GM23338 (cell line): ENCODE measurements around the gene IRF5. TPM values are rescaled to one million over a fixed set of nuclear protein-coding genes. Genes with fewer than 3 reads are reported as not detected.
A peak's percentile ranks its signal among the peaks of the same experiment; 100 is the strongest.

ENCODE experiments used
- ATAC-seq: fragments of 200-7000 bp; cut with Tn5 transposase; 3 replicates; pipeline ENCODE4 v1.9.1; 2020
- DNase-seq: peaks from one replicate; pipeline ENCODE4 v3.0.0-alpha.2; 2015; ENCODE audit warnings: low spot score
- H2AFZ ChIP-seq: fragments of 200-600 bp; sonication (generic); 2 replicates; pipeline ENCODE4 v1.8.0; 2016; ENCODE audit warnings: antibody characterized with exemption, mild to moderate bottlenecking, moderate library complexity
- H3F3A ChIP-seq: fragments of 200-600 bp; sonication (generic); replicated peaks from 2 replicates; pipeline ENCODE4 v1.8.0; 2017; ENCODE audit warnings: antibody characterized with exemption, mixed run types, low read depth
- H3K27ac ChIP-seq: fragments of 200-600 bp; sonication (generic); 2 replicates; pipeline ENCODE4 v1.6.1; 2016; ENCODE audit warnings: low read depth
- H3K27me3 ChIP-seq: fragments of 200-600 bp; sonication (generic); 2 replicates; pipeline ENCODE4 v1.8.0; 2016; ENCODE audit warnings: mild to moderate bottlenecking, mixed run types, moderate library complexity; ENCODE audit not compliant: insufficient read depth
- H3K36me3 ChIP-seq: fragments of 200-600 bp; sonication (generic); 2 replicates; pipeline ENCODE4 v1.8.0; 2016; ENCODE audit warnings: mild to moderate bottlenecking; ENCODE audit not compliant: insufficient read depth
- H3K4me1 ChIP-seq: fragments of 200-600 bp; sonication (generic); 2 replicates; pipeline ENCODE4 v1.8.0; 2016; ENCODE audit warnings: mild to moderate bottlenecking, moderate library complexity; ENCODE audit not compliant: insufficient read depth
- H3K4me2 ChIP-seq: fragments of 200-600 bp; sonication (generic); 2 replicates; pipeline ENCODE4 v1.7.1; 2017; ENCODE audit warnings: mixed run types
- H3K4me3 ChIP-seq: fragments of 200-600 bp; sonication (generic); 2 replicates; pipeline ENCODE4 v1.6.1; 2016; ENCODE audit warnings: mixed run types
- H3K79me2 ChIP-seq: fragments of 200-600 bp; sonication (generic); replicated peaks from 2 replicates; pipeline ENCODE4 v1.8.0; 2017; ENCODE audit warnings: mild to moderate bottlenecking; ENCODE audit not compliant: insufficient read depth
- H3K9me2 ChIP-seq: fragments of 200-600 bp; sonication (generic); 2 replicates; pipeline ENCODE4 v1.8.0; 2017; ENCODE audit not compliant: insufficient read depth
- H4K20me1 ChIP-seq: fragments of 200-600 bp; sonication (generic); replicated peaks from 2 replicates; pipeline ENCODE4 v1.8.0; 2017; ENCODE audit warnings: mild to moderate bottlenecking; ENCODE audit not compliant: insufficient read depth
- H3K27ac Mint-ChIP-seq: 2 replicates; pipeline ENCODE4 v1.8.0; 2020; ENCODE audit warnings: inconsistent platforms, mild to moderate bottlenecking, moderate library complexity, mixed read lengths
- H3K27me3 Mint-ChIP-seq: 3 replicates; pipeline ENCODE4 v1.8.0; 2022; ENCODE audit warnings: low read depth, mild to moderate bottlenecking, moderate library complexity, mixed read lengths, inconsistent platforms; ENCODE audit not compliant: insufficient read depth, poor library complexity
- H3K36me3 Mint-ChIP-seq: 3 replicates; pipeline ENCODE4 v1.8.0; 2021; ENCODE audit warnings: low read depth, mild to moderate bottlenecking, inconsistent platforms, moderate library complexity, mixed read lengths
- H3K4me1 Mint-ChIP-seq: 3 replicates; pipeline ENCODE4 v1.8.0; 2020; ENCODE audit warnings: mild to moderate bottlenecking, inconsistent platforms, mixed read lengths
- H3K4me3 Mint-ChIP-seq: 3 replicates; pipeline ENCODE4 v1.8.0; 2021; ENCODE audit warnings: moderate library complexity, mild to moderate bottlenecking, inconsistent platforms, mixed read lengths
- H3K9me3 Mint-ChIP-seq: 3 replicates; pipeline ENCODE4 v1.8.0; 2020; ENCODE audit warnings: moderate library complexity, mild to moderate bottlenecking, inconsistent platforms, mixed read lengths
- CREB1 ChIP-seq: fragments of 250-450 bp; sonication (Bioruptor Pico); IDR thresholded peaks from 2 replicates; pipeline ENCODE4 v1.5.0; 2020; ENCODE audit warnings: low read depth, mild to moderate bottlenecking, moderate library complexity
- ETS1 ChIP-seq: IDR thresholded peaks from 2 replicates; pipeline ENCODE4 v1.6.1; 2016; ENCODE audit warnings: antibody characterized with exemption
- EZH2 ChIP-seq: fragments of 200-600 bp; sonication (generic); IDR thresholded peaks from one replicate; pipeline ENCODE4 v1.8.0; 2017; ENCODE audit warnings: antibody characterized with exemption, mild to moderate bottlenecking, low read depth; ENCODE audit not compliant: unreplicated experiment
- EZH2phosphoT487 ChIP-seq: fragments of 200-600 bp; sonication (generic); IDR thresholded peaks from one replicate; pipeline ENCODE4 v1.8.1; 2018; ENCODE audit warnings: antibody characterized with exemption; ENCODE audit not compliant: unreplicated experiment
- NANOG ChIP-seq: IDR thresholded peaks from 2 replicates; pipeline ENCODE4 v1.6.1; 2016; ENCODE audit warnings: antibody characterized with exemption, borderline replicate concordance
- POLR2AphosphoS5 ChIP-seq: IDR thresholded peaks from 2 replicates; pipeline ENCODE4 v1.6.1; 2016; ENCODE audit warnings: antibody characterized with exemption, low read depth
- STAT1 ChIP-seq: IDR thresholded peaks from one replicate; pipeline ENCODE4 v1.6.1; 2016; ENCODE audit warnings: antibody characterized with exemption; ENCODE audit not compliant: unreplicated experiment
- ZNF114 ChIP-seq: fragments of 250-450 bp; sonication (Bioruptor Pico); IDR thresholded peaks from 2 replicates; pipeline ENCODE4 v1.5.0; 2020; ENCODE audit warnings: mild to moderate bottlenecking, moderate library complexity
- ZNF331 ChIP-seq: fragments of 250-450 bp; sonication (Bioruptor Pico); IDR thresholded peaks from 2 replicates; pipeline ENCODE4 v1.5.0; 2020; ENCODE audit warnings: low read depth, mild to moderate bottlenecking, moderate library complexity
- polyA plus RNA-seq: library from polyadenylated mRNA; unstranded; fragments of >200 nt; fragmentation: Nextera tagmentation; extraction: Ambion mirVana; gene quantifications from 2 replicates; pipeline ENCODE4 v1.2.1, GENCODE V29; 2016
- total RNA-seq: library from RNA; depleted of rRNA; stranded (reverse); fragments of >200 nt; shearing (Covaris generic); gene quantifications from 2 replicates; pipeline ENCODE4 v1.2.3, GENCODE V29; 2014
- TF ChIP-seq, protein P1 (sequence below), 2 experiments: fragments of 200-600 bp in 1 of 2; sonication (generic) in 1 of 2; conservative IDR thresholded peaks; 2 replicates each; pipeline versions ENCODE4 v1.5.1 to v1.6.1; 2016 to 2017; ENCODE audit warnings: antibody characterized with exemption in 2 of 2, low read depth in 2 of 2, mild to moderate bottlenecking in 2 of 2, moderate library complexity in 1 of 2

Gene IRF5
- total and polyA plus RNA-seq, 2 experiments from 2014 or later: 0.37 to 3.7 TPM

GRCh38 chr7:128946936-128947830 lies 9.5 kb downstream of the IRF5 start:
- H3K4me3 Mint-ChIP-seq: no peak overlapping the region

GRCh38 chr7:128947854-128948253 lies 10.1 kb downstream of the IRF5 start:
- H2AFZ ChIP-seq: no peak overlapping the region
- H3K36me3 ChIP-seq: no peaks in the 10 kb centered on the region
- H3F3A ChIP-seq: no peaks in the 10 kb centered on the region
- Mint-ChIP-seq H3K27ac (peak overlapping the region; percentile 48; the same call in 1 of the 2 replicates), H3K4me1 (peaks cover 5% of the 10 kb centered on the region; the same call in 1 of the 3 replicates), H3K9me3 (no peaks in the 10 kb centered on the region), H3K27me3 (peaks cover 22% of the 10 kb centered on the region), H3K4me3 (no peak overlapping the region), H3K36me3 (peaks cover 4% of the 10 kb centered on the region; the same call in 1 of the 3 replicates)
- ATAC-seq: no peak
- H3K9me2 ChIP-seq: no peaks in the 10 kb centered on the region
- no peak overlapping the region for H3K27ac ChIP-seq
- DNase-seq: no peak
- H3K79me2 ChIP-seq: no peaks in the 10 kb centered on the region
- no peaks in the 10 kb centered on the region for H3K4me1 ChIP-seq
- H3K4me2 ChIP-seq: no peak overlapping the region
- H4K20me1 ChIP-seq: no peaks in the 10 kb centered on the region; the same call in 1 of the 2 replicates
- no peaks in the 10 kb centered on the region for H3K27me3 ChIP-seq
- no peak overlapping the region for H3K4me3 ChIP-seq
- TF ChIP-seq NANOG (no peak), CREB1 (CRISPR knock-in tag) (no peak), EZH2 (no peak), ETS1 (no peak), ZNF331 (no peak), EZH2phosphoT487 (no peak), STAT1 (no peak), POLR2AphosphoS5 (no peak), ZNF114 (no peak)
- TF ChIP-seq, protein P1, sequence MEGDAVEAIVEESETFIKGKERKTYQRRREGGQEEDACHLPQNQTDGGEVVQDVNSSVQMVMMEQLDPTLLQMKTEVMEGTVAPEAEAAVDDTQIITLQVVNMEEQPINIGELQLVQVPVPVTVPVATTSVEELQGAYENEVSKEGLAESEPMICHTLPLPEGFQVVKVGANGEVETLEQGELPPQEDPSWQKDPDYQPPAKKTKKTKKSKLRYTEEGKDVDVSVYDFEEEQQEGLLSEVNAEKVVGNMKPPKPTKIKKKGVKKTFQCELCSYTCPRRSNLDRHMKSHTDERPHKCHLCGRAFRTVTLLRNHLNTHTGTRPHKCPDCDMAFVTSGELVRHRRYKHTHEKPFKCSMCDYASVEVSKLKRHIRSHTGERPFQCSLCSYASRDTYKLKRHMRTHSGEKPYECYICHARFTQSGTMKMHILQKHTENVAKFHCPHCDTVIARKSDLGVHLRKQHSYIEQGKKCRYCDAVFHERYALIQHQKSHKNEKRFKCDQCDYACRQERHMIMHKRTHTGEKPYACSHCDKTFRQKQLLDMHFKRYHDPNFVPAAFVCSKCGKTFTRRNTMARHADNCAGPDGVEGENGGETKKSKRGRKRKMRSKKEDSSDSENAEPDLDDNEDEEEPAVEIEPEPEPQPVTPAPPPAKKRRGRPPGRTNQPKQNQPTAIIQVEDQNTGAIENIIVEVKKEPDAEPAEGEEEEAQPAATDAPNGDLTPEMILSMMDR (conservative IDR thresholded peaks at IDR 0.05; ENCODE audit: low read depth in 2 of 2): no peak

More at GRCh38 chr7:128946936-128947830, 9.5 kb downstream of the IRF5 start:
- Histone ChIP-seq H3K27ac (no peak overlapping the region), H3K4me3 (no peak overlapping the region), H3K27me3 (no peaks in the 10 kb centered on the region), H2AFZ (no peak overlapping the region), H4K20me1 (no peaks in the 10 kb centered on the region; the same call in 1 of the 2 replicates), H3K4me1 (no peaks in the 10 kb centered on the region), H3K9me2 (no peaks in the 10 kb centered on the region), H3K4me2 (no peak overlapping the region), H3F3A (no peaks in the 10 kb centered on the region), H3K36me3 (no peaks in the 10 kb centered on the region), H3K79me2 (no peaks in the 10 kb centered on the region)
- peaks cover 4% of the 10 kb centered on the region; the same call in 1 of the 3 replicates for H3K36me3 Mint-ChIP-seq
- peaks cover 22% of the 10 kb centered on the region for H3K27me3 Mint-ChIP-seq
- TF ChIP-seq STAT1: no peak
- TF ChIP-seq EZH2: no peak
- no peak for TF ChIP-seq EZH2phosphoT487
- TF ChIP-seq, protein P1 (conservative IDR thresholded peaks at IDR 0.05; ENCODE audit: low read depth in 2 of 2): peak; percentile 68 to 81
- no peak for TF ChIP-seq CREB1 (CRISPR knock-in tag)
- no peak for TF ChIP-seq ZNF331
- TF ChIP-seq NANOG: no peak
- peak; percentile 69 for DNase-seq
- peak; percentile 86 for ATAC-seq
- no peaks in the 10 kb centered on the region for H3K9me3 Mint-ChIP-seq
- H3K27ac Mint-ChIP-seq: no peak overlapping the region
- H3K4me1 Mint-ChIP-seq: peaks cover 5% of the 10 kb centered on the region; the same call in 1 of the 3 replicates
